H9 (cell line): ENCODE results near the gene APOA4. TPM values are rescaled to one million over a fixed set of nuclear protein-coding genes. Genes with fewer than 3 reads are reported as not detected.

Experiments used
- DNase-seq: peaks from one replicate; pipeline ENCODE4 v3.0.0-alpha.2; 2017
- H2AFZ ChIP-seq: one replicate; pipeline ENCODE4 v1.6.1; 2013; ENCODE audit warnings: mild to moderate bottlenecking, low read length, control low read depth, moderate library complexity
- H2AK5ac ChIP-seq: 2 replicates; pipeline ENCODE4 v1.6.1; 2013; ENCODE audit warnings: low read length, control low read depth, mixed read lengths; ENCODE audit not compliant: insufficient read length
- H2BK120ac ChIP-seq: one replicate; pipeline ENCODE4 v1.6.1; 2013; ENCODE audit warnings: low read depth, mild to moderate bottlenecking, low read length, control low read depth, inconsistent platforms; ENCODE audit not compliant: poor library complexity, severe bottlenecking
- H2BK12ac ChIP-seq: 2 replicates; pipeline ENCODE4 v1.6.1; 2013; ENCODE audit warnings: low read length, control low read depth, mixed read lengths, low read depth; ENCODE audit not compliant: insufficient read length
- H2BK15ac ChIP-seq: 2 replicates; pipeline ENCODE4 v1.6.1; 2013; ENCODE audit warnings: low read depth, low read length, control low read depth
- H2BK20ac ChIP-seq: one replicate; pipeline ENCODE4 v1.6.1; 2013; ENCODE audit warnings: low read depth, mild to moderate bottlenecking, low read length, control low read depth, inconsistent platforms; ENCODE audit not compliant: poor library complexity, severe bottlenecking
- H2BK5ac ChIP-seq: 2 replicates; pipeline ENCODE4 v1.6.1; 2013; ENCODE audit warnings: low read length, control low read depth, mixed read lengths; ENCODE audit not compliant: insufficient read length
- H3K14ac ChIP-seq: 2 replicates; pipeline ENCODE4 v1.6.1; 2013; ENCODE audit warnings: low read length, control low read depth; ENCODE audit not compliant: insufficient read depth
- H3K18ac ChIP-seq: 2 replicates; pipeline ENCODE4 v1.6.1; 2013; ENCODE audit warnings: low read depth, mild to moderate bottlenecking, mixed read lengths, low read length, control low read depth; ENCODE audit not compliant: insufficient read length
- H3K23ac ChIP-seq: 2 replicates; pipeline ENCODE4 v1.6.1; 2013; ENCODE audit warnings: low read length, control low read depth, mixed read lengths, low read depth; ENCODE audit not compliant: insufficient read length
- H3K23me2 ChIP-seq: 2 replicates; pipeline ENCODE4 v1.6.1; 2013; ENCODE audit warnings: low read depth, mild to moderate bottlenecking, mixed read lengths, low read length, control low read depth; ENCODE audit not compliant: insufficient read length, poor library complexity, severe bottlenecking
- H3K27ac ChIP-seq: 2 replicates; pipeline ENCODE4 v1.5.1; 2013; ENCODE audit warnings: low read length, control low read depth, mixed read lengths, low read depth; ENCODE audit not compliant: insufficient read length
- H3K27me3 ChIP-seq: 2 replicates; pipeline ENCODE4 v1.6.1; 2013; ENCODE audit warnings: low read length, control low read depth, inconsistent platforms; ENCODE audit not compliant: insufficient read depth
- H3K4ac ChIP-seq: 2 replicates; pipeline ENCODE4 v1.6.1; 2013; ENCODE audit warnings: low read depth, mild to moderate bottlenecking, control low read depth, inconsistent platforms, low read length, moderate library complexity
- H3K4me1 ChIP-seq: 2 replicates; pipeline ENCODE4 v1.6.1; 2013; ENCODE audit warnings: low read length, control low read depth, inconsistent platforms; ENCODE audit not compliant: insufficient read depth
- H3K4me2 ChIP-seq: 2 replicates; pipeline ENCODE4 v1.6.1; 2013; ENCODE audit warnings: low read length, control low read depth, mixed read lengths; ENCODE audit not compliant: insufficient read length, insufficient read depth
- H3K56ac ChIP-seq: 2 replicates; pipeline ENCODE4 v1.6.1; 2013; ENCODE audit warnings: low read depth, mild to moderate bottlenecking, mixed read lengths, low read length, control low read depth; ENCODE audit not compliant: insufficient read length
- H3K79me1 ChIP-seq: 2 replicates; pipeline ENCODE4 v1.6.1; 2013; ENCODE audit warnings: low read depth, mild to moderate bottlenecking, moderate library complexity, low read length, control low read depth, inconsistent platforms; ENCODE audit not compliant: insufficient read depth, poor library complexity, severe bottlenecking
- H3K79me2 ChIP-seq: 2 replicates; pipeline ENCODE4 v1.6.1; 2013; ENCODE audit warnings: low read length, control low read depth, inconsistent platforms; ENCODE audit not compliant: insufficient read depth
- H3K9ac ChIP-seq: 2 replicates; pipeline ENCODE4 v1.6.1; 2013; ENCODE audit warnings: low read length, control low read depth, mixed read lengths; ENCODE audit not compliant: insufficient read length; ENCODE audit errors: extremely low read depth
- H3K9me3 ChIP-seq: one replicate; pipeline ENCODE4 v1.6.1; 2013; ENCODE audit warnings: low read depth, low read length, inconsistent platforms; ENCODE audit not compliant: control insufficient read depth
- H3T11ph ChIP-seq: one replicate; pipeline ENCODE4 v1.6.1; 2013; ENCODE audit warnings: mild to moderate bottlenecking, low read length, control low read depth, inconsistent platforms
- H4K20me1 ChIP-seq: one replicate; pipeline ENCODE4 v1.6.1; 2013; ENCODE audit not compliant: control insufficient read depth, insufficient read length, insufficient read depth
- H4K5ac ChIP-seq: 2 replicates; pipeline ENCODE4 v1.6.1; 2013; ENCODE audit warnings: low read depth, mild to moderate bottlenecking, mixed read lengths, low read length, control low read depth; ENCODE audit not compliant: insufficient read length
- H4K8ac ChIP-seq: replicated peaks from 2 replicates; pipeline ENCODE4 v1.6.1; 2013; ENCODE audit warnings: low read length, control low read depth, mixed read lengths, low read depth; ENCODE audit not compliant: insufficient read length
- H4K91ac ChIP-seq: 2 replicates; pipeline ENCODE4 v1.6.1; 2013; ENCODE audit warnings: low read depth, mild to moderate bottlenecking, moderate library complexity, mixed read lengths, low read length, control low read depth; ENCODE audit not compliant: insufficient read length
- H3K27ac Mint-ChIP-seq, 3 experiments: 2 replicates in 2 of 3; 3 replicates in 1 of 3; pipeline ENCODE4 v1.8.0; 2020 to 2021; ENCODE audit warnings: mixed read lengths in 3 of 3, mild to moderate bottlenecking in 1 of 3, moderate library complexity in 1 of 3
- H3K27me3 Mint-ChIP-seq: 2 replicates; pipeline ENCODE4 v1.8.0; 2021; ENCODE audit warnings: low read depth, mild to moderate bottlenecking, moderate library complexity, mixed read lengths
- H3K36me3 Mint-ChIP-seq, 3 experiments: 2 replicates in 2 of 3; 3 replicates in 1 of 3; pipeline ENCODE4 v1.8.0; 2020 to 2021; ENCODE audit warnings: low read depth in 3 of 3, mixed read lengths in 3 of 3; ENCODE audit not compliant: insufficient read depth in 1 of 3
- H3K4me1 Mint-ChIP-seq, 2 experiments: 2 replicates each; pipeline ENCODE4 v1.8.0; 2020; ENCODE audit warnings: mixed read lengths in 2 of 2
- H3K4me3 Mint-ChIP-seq, 2 experiments: 2 replicates in 1 of 2; 3 replicates in 1 of 2; pipeline ENCODE4 v1.8.0; 2020 to 2021; ENCODE audit warnings: mild to moderate bottlenecking in 2 of 2, mixed read lengths in 2 of 2, moderate library complexity in 1 of 2
- H3K9me3 Mint-ChIP-seq, 2 experiments: 2 replicates in 1 of 2; 3 replicates in 1 of 2; pipeline ENCODE4 v1.8.0; 2020; ENCODE audit warnings: mild to moderate bottlenecking in 2 of 2, mixed read lengths in 2 of 2, moderate library complexity in 1 of 2
- CTCF ChIP-seq: fragments of 200-600 bp; sonication (generic); conservative IDR thresholded peaks from 3 replicates; pipeline ENCODE4 v1.8.0; 2021; ENCODE audit warnings: antibody characterized with exemption, mild to moderate bottlenecking
- WGBS: extraction: QIAGEN DNeasy Blood & Tissue Kit; methylation state at CpG from one replicate; pipeline ENCODE4 v1.1.7; 2013; ENCODE audit warnings: missing lambda C conversion rate, low lambda C conversion rate, mixed read lengths; ENCODE audit not compliant: insufficient read length; ENCODE audit errors: extremely low coverage; 5-methylcytosine and 5-hydroxymethylcytosine counted together
- total RNA-seq: library from RNA; stranded (reverse); gene quantifications from 2 replicates; pipeline ENCODE4 v1.2.1, GENCODE V29; 2021

Gene APOA4
- total RNA-seq, 1 experiment from 2014 or later: not detected

GRCh38 chr11:116825434-116825833 lies 2.3 kb upstream of the APOA4 start:
- Mint-ChIP-seq H3K4me3 (no peak overlapping the region), H3K4me1 (peaks cover 5 to 12% of the 10 kb centered on the region in 2 experiments), H3K36me3 (no peaks in the 10 kb centered on the region), H3K9me3 (no peaks in the 10 kb centered on the region), H3K27ac (no peak overlapping the region; a peak in 1 of 7 replicates), H3K27me3 (peaks cover 10% of the 10 kb centered on the region)
- WGBS: no CpG with 5 or more reads among the region's 5 CpGs
- H3K9ac ChIP-seq: no peak overlapping the region
- H4K8ac ChIP-seq: no peak overlapping the region
- TF ChIP-seq CTCF: no peak
- no peak overlapping the region for H2BK120ac ChIP-seq
- no peak overlapping the region for H2AK5ac ChIP-seq
- H3K79me1 ChIP-seq: no peaks in the 10 kb centered on the region
- H3K27ac ChIP-seq: no peak overlapping the region
- H2BK5ac ChIP-seq: no peak overlapping the region
- H3K4me2 ChIP-seq: no peak overlapping the region
- DNase-seq: no peak
- H3K14ac ChIP-seq: no peak overlapping the region
- H3K79me2 ChIP-seq: no peaks in the 10 kb centered on the region
- H2AFZ ChIP-seq: no peak overlapping the region
- no peak overlapping the region for H4K91ac ChIP-seq
- no peak overlapping the region for H3K23ac ChIP-seq
- H2BK20ac ChIP-seq: no peak overlapping the region
- no peak overlapping the region for H3K56ac ChIP-seq
- no peaks in the 10 kb centered on the region for H3K9me3 ChIP-seq
- H2BK15ac ChIP-seq: no peak overlapping the region
- no peak overlapping the region for H3K18ac ChIP-seq
- H2BK12ac ChIP-seq: no peak overlapping the region
- H3K27me3 ChIP-seq: no peaks in the 10 kb centered on the region
- no peaks in the 10 kb centered on the region for H3K23me2 ChIP-seq
- no peak overlapping the region for H4K5ac ChIP-seq
- H3K4me1 ChIP-seq: no peaks in the 10 kb centered on the region; the same call in 1 of the 2 replicates
- H3T11ph ChIP-seq: no peak overlapping the region
- no peaks in the 10 kb centered on the region for H4K20me1 ChIP-seq
- no peak overlapping the region for H3K4ac ChIP-seq
